Pulmonary artery endothelial cell (primary cell): Measurements from ENCODE around the gene ADCY7. TPM values are rescaled to one million over a fixed set of nuclear protein-coding genes. Genes with fewer than 3 reads are reported as not detected.

Source experiments
- DNase-seq: peaks from one replicate; pipeline ENCODE4 v3.0.0-alpha.2; 2011; ENCODE audit warnings: low read depth, low spot score
- total RNA-seq: library from RNA; depleted of rRNA; stranded (reverse); fragments of >200 nt; gene quantifications from 2 replicates; pipeline ENCODE4 v1.2.3, GENCODE V29; 2014

ADCY7 gene
- total RNA-seq, 1 donor from 2014 or later = 15.2 TPM

DNA sequence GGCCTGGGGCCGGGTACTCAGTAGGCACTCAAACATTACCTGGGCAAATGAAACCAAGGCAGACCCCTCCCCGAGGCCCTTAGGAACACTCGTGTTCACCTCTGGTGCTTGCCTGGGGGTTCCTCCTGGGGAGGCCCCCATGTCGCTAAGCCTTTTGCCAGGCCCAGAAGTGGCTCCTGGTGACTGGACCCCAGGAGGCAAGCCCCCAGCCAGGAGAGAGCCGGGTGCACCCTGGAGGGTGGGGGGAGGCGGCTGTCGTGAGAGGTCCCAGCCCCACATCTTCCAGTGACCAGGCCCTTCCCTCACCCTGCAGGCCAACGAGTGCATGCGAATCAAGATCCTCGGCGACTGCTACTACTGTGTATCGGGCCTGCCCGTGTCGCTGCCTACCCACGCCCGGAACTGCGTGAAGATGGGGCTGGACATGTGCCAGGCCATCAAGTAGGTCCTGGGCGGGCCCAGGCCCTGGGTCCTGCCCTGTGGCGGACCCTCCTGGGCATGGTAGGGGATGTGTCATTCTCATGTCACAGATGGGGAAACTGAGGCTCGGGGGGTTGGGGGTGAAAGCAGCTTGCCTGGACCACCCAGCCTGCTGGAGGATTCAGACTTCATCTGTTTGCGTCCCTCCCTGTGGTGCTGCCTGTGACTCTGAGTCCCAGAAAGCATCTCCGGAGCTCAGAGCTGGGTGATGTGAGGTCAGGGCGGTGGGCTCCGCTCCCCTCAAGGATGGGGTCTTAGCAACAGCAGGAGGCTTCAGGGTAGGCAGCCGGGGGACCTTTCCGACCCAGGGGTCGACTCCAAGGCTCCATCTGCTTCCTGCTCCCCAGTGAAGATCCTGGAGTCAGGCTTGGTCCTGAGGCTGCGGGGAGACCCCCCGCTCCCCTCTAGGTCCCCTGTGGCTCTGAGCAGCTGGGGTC, 32.5 kb downstream of the ADCY7 start:
- DNase-seq = no peak

DNA sequence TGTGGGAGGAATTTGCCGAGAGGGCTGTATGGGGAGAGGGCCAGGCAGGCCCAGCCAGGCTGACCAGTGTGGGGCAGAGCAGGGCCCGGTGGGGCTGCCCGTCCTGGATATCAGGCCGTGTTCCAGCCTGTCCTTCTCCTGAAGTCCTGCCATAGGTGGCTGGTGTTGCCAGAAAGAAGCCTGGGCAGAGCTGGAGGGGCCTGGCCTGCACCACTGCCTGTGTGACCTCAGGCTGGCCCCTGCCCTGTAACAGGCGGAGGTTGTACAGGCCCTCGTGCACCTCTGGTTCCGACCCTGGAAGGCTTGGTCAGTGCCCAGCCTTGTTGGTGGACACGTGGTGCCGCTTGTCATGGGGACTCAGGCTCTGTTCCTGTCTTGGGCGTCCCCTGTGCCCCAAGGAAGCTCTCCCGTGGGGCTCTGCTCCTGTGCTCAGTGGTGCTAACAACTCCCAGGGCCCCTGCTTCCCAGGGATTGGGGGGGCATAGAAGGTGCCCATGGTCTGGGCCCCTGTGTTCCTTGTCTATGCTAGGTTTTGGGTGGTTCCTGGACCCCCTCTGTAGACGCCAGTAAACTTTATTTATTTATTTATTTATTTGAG, 33.3 kb downstream of the ADCY7 start:
- no peak for DNase-seq

DNA sequence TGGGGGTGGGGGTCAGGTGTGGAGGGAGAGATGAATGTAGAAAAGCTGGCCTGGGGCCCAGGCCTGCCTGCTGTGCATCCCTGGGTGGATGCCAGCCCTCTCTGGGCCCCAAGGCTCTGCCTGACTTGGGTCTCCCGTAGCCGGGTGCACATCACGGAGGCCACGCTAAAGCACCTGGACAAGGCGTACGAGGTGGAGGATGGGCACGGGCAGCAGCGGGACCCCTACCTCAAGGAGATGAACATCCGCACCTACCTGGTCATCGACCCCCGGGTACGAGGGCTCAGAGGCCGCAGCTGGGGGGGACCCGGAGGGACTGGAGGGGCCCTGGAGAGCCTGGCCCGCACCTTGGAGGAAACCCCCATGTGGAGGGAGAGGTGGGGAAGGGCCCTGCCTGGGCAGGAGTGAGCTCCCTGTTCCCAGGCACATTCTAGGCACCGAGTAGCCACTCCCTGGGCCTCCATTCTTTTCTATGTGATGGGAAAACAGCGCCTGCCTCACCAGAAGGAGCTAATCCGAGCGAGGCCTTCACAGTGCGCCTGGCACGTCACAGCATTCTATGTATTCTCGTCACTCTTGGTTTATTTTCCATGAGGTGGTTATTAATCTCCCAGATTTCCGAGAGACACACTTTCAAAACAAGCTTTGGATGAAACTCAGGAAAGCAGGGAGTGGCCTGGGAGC, 34.7 kb downstream of the ADCY7 start:
- no peak for DNase-seq

DNA sequence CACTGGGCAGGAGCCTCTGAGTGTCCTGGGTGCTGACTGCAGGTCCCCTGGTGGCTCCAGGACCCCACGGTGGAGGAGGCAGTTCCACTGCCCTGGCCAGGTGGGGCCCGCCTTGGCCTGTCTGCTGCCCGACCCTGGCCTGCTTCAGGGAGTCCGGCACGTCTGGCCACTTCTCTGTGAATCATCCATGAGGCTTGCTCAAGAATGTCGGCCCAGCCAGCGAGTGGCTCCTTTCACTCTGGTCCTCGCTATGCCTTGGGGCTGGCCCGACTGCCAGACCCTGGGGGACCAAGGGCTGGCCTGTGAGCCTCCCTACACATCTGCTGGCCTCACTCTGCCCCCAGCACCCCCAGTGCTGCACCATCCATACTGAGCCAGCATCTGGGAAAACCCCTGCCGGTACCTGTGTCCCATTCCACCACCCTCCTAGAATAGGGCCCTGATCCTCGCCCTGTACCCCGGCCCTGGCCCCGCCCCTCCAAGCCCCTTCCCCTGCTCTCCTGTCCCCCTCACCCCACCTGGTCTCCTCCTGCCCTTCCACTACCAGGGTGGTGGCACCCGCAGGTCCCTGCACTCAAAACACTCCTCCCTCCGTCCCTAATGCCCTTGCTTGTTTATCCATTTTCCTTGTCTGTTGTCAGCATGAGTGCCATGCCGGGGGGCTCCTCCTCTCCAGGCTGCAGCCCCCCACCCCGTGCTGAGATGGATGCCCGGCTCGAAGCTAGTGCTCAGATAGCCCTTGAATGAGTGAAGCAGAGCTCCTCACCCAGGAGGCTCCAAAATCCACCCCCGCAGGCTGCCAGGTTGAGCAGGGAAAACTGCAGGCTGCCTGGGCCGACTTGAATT, 35.5 kb downstream of the ADCY7 start:
- no peak for DNase-seq

DNA sequence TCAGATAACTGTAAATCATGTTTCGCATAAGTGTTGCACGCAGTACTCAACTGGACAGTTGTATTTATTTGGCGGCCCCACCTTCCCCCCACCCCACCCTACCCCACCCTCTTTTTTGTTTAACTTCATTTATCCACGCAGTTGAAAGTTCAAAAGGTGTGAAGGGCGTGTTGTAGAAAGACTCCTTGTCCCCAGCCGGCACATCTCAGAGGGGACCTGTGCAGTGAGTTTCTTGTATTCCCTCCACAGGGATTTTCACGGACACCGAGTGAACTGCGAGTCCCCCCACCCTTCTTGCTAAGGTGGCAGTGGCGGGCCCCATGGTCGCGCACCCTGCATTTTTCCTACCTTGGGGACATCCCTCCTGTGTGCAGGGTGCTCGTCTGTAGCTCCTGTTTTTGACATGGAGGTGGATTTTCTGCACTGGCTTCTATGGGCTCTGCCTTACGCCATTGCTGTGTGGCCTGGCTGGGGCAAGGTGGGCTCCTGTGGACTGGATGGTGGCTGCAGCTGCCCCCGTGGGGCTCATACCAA, 36.2 kb downstream of the ADCY7 start:
- DNase-seq = no peak

DNA sequence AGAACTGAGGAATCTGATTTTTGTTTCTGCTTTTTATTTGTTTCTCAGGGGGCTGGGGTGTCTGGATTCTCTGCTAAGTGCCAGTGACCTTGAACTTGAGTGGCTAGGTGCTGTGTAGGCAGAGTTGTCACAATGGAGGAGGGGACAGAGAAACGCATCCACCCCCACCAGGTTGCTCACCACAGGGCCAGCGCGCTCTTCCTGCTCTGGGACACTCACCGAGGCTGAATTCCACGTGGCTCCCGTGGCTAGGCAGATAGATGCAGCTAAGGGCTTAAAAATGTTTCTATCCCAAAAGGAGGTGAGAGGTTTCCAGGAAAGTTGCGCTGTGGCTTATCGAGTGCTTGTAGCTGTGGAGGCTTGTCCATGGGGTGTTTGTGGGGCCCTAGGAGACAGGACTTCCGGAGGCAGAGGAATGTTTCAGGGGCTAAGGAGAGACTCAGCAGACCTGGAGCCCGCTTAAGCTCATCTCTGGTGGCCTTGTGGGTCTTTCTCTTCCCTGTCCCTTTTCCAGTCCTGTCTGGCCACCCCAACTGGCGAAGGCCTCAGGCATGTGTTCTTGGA, 36.8 kb downstream of the ADCY7 start:
- DNase-seq = no peak

DNA sequence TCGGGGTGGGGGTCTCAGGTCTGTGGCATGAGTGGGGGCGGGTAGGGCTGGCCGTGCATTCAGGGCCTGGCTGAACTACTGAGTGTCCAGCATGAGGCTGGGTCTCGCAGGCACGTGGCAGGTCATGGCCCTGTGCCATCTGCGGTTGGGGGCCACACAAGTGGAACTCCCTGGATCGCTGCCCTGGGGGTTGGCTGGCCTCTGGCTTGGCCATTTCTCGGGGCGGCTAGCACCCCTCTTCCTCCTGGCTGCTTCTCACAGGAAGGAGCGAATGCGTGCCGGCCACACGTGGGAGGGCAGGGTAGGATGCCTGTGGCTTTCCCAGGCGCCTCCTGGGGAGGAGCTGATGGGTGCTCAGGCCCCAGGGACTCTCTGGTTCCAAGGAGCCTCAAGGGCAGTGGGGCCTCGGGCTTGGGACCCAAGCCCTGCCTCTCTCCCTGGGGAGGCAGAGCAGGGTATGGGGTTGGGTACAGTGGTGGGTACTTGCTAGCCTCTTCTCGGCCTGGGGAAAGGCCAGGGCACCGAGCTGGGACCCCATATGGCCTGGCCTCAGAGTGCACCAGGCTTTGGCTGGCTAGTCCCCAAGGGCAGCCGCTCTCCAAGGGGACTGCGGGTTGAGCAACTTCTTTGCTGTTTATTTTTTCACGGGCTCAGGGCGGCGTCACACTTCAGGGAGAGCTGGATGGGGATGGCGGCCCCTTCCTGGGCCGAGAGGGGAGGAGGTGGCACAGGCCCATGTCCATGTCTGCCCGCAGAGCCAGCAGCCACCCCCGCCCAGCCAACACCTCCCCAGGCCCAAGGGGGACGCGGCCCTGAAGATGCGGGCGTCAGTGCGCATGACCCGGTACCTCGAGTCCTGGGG, 37.5 kb downstream of the ADCY7 start:
- no peak for DNase-seq

DNA sequence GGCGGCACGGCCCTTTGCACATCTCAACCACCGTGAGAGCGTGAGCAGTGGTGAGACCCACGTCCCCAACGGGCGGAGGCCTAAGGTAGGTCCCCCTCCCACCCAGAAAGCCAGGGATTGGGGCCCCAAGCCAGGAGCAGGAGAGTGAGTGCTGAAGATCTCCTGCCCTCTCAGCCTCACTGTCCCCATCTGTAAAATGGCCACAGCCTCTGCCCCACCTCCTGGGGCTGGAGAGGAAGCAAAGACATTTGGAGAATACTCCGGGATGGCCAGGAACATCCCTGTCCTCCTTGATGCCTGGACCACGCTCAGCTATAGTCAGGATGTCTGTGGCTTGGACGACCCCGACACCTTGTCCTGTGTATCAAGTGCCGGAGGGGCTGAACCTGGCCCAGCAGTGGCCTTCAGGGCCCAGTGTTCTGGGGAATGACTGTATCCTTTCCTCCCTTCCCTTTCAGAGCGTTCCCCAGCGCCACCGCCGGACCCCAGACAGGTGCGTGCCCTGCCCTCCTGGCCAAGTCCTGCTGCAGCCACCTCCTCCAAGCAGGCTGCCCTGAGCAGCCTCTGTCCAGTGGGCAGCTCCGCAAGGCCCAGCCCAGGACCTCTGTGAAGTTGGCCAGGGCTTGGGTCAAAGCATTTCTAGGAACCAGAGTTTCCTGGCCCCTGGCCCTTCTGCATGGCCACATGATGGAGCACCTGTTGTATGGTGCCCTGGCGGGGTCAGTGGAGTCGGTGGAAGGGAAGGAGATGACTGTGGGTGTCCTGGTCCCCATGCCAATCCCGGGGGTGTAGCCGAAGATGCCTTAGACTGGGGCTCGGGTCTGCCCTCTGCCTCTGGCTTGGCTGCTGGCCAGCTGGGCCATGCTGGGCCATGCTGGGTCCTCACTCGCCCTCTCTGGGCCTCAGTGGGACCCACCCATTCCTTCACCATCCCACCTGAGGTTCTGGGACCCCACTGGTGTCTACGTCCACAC, 38.4 kb downstream of the ADCY7 start:
- DNase-seq = no peak

DNA sequence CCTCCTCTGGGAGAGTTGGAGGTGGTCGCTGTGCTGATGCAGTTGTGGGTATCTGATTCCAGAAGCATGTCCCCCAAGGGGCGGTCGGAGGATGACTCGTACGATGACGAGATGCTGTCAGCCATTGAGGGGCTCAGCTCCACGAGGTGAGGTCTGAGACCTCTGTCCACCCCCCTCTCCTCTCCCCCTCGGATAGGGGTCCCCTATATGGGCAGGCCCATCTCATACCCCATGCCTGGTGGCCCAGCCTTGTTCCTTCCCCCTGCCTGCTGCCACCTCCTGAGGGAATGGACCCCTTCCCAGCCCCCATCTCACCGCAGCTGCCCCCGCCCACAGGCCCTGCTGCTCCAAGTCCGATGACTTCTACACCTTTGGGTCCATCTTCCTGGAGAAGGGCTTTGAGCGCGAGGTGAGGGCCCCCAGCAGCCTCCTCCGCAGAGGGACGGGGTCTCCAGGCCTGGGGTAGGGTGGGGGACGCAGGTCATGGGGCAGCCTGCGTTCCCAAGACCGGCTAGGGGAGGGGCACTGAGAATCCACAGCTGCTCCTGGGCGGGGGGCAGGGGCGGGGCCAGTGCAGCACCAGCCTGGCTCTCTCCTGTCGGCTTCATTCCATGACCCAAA, 39.2 kb downstream of the ADCY7 start:
- no peak for DNase-seq

DNA sequence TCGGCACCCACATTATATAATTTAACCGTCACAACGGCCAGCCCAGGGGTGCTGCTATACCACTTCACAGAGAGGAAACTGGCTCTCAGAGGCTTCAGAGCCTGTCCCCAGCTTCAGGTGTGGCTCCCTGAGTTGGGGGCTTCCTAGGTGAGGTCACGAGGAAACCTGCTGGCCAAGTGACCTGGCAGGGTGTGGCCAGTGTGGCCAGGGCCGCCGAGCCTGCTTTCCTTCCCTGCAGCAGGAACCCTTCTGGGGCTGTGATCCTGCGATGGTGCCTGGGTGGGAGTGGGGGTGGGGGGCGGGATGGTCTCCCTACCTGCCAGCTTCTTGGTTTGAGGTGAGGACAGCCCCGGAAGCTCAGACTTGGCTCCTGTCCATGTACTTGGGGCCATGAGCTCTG, 39.9 kb downstream of the ADCY7 start:
- DNase-seq = no peak

DNA sequence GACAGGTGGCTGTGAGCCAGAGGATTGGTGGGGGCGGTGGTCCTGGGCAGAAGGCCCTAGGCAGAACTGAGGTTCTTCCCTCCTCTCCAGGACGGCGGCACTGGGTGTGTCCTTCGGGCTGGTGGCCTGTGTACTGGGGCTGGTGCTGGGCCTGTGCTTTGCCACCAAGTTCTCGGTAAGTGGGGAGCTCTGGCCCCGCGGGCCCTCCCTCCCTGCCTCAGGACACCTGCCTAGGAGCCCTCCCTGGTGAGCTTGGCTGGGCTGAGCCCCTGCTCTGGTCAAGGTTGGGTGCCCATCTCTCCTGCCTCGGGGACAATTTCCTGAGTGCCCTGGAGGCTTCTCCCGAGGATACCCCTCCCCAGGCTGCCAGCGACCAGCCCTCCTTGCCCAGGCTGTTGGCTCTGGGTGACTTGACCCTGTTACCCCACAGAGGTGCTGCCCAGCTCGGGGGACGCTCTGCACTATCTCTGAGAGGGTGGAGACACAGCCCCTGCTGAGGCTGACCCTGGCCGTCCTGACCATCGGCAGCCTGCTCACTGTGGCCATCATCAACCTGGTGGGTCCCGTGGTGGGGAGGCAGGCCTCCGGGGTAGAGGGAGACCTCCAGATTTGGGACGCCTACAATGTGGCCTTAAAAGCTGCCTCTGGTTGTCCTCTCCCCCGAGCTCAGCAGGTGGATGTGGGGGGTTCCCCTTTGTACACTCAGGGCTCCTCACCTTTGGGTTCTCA, 42.0 kb downstream of the ADCY7 start:
- no peak for DNase-seq

DNA sequence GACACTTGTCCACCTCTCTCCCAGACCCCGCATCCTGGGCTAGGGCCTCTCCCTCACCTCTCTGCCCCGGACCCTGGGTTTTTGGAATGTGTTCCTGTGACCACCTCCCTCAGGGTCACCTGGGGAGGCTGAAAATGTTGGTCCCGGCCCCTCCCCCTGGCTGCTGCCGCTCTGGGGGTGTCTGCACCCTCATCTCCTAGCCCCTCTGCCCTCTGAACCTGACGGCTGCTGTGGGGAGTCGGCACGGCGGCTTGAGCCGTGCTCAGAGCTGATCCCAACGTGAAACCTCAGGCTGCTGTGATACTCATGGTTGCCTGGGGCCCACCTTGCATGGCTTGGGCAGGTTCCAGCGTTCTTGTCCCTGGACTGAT, 42.8 kb downstream of the ADCY7 start:
- no peak for DNase-seq

DNA sequence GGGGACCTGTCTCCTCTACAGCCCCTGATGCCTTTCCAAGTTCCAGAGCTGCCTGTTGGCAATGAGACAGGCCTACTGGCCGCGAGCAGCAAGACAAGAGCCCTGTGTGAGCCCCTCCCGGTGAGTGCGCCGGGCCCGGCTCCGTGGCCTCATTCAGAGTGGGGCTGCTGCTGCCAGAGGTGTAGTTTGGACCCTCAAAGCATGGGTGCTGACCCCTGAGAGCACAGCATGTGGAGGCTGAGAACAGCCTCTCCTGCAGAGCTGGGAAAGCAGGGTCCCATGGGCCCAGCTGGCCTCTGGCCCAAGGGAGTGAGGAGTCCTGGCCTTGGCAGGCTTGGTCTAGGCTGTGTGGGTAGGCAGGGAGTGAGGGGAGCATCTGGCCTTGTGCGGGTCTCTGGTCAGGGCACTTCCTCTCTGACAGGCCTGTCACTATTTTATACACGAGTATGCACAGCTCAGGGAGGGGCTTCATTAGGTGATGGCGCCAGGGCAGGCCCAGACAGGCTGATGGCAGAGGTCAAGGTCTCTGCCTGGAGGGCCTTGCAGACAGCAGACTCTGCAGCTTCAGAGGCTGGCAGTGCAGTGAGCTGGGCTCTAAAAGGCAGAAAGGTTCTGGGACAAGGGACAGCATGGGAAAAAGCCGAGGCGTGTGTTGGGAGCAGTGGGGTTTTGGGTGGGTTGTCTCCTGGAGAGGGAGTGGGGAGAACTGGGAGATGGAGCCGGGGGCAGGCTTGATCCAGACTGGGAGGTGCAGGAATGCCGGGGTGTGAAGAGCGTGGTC, 43.4 kb downstream of the ADCY7 start:
- DNase-seq = no peak

DNA sequence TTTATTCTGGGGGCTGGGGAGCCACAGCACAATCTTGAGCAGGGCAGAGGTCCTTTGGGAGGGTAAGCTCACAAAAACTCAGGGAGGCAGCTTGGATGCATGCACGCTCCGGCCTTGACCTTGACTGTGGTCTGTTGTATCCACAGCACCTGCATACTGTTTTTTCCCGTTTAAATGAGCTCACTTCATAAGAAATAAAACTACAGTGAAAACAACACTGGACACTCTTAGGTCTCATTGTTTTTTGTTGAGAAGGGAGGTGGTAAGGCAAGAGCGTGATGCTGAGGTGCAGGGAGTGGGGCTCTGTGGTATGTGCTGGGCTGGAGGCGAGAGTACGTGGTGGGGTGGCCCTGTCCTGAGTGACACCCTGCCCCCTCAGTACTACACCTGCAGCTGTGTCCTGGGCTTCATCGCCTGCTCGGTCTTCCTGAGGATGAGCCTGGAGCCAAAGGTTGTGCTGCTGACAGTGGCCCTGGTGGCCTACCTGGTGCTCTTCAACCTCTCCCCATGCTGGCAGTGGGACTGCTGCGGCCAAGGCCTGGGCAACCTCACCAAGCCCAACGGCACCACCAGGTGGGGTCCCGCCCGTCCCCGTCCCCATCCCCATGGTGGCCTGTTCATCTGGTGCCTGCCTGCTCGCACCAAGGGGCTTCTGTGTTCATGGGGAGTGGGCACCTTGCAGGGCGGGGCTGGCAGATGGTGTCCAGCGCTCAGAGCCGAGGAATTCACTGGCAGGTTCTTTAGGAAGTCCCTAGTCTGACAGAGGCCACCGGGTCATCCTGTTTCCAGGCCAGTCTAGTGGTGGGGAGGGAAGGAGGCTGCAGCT, 44.2 kb downstream of the ADCY7 start:
- DNase-seq = no peak

DNA sequence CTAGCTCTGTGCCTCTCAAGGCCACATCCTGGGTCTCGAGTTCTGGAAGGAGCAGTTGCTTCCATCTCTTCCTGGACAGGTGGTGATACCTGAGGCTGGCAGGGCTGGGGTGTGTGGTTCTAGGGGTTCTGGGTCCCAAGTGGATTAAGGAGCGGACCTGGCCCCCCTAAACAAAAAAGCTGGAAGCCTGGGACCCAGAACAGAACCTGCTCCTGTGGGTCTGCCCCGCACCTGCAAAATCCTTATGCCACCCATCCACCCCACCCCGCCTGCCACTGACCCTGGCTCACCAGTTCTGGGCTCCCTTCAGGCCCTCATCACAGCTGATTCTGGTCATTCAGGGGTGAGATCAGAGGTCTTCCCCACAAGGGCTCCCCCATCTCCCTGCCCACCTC, 44.8 kb downstream of the ADCY7 start:
- no peak for DNase-seq

DNA sequence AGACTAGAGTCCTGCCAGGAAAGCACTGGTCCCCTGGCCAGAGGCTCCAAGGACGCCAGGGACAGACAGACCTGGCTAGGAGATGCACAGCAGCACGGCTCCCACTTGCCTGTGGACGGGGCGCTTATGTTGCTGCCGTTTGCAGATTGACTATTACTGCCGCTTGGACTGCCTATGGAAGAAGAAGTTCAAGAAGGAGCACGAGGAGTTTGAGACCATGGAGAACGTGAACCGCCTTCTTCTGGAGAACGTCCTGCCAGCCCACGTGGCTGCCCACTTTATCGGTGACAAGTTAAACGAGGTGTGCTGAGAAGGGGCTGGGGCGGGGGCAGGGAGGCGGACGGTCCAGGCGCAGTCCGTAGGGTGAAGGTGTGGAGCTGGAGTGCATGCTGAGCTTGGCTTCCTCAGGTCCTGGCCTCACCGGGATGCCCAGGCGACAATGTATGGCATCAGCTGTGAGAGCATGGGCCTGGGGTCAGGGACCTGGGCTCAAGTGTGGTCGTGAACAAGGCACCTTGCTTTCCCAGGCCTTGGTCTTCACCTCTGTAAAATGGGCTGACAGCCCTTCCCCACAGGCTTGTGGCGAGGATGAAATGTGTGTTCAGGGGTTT, 45.6 kb downstream of the ADCY7 start:
- no peak for DNase-seq
